Neural crest cell (in vitro differentiated cells): ENCODE results near the gene ANAPC1. TPM values are rescaled to one million over a fixed set of nuclear protein-coding genes. Genes with fewer than 3 reads are reported as not detected.
"Not testable (repeated sequence)": the region's sequence is repeated elsewhere in the genome, so short reads cannot be mapped to it uniquely, and the experiment has no call there.

Experiments used
- DNase-seq: peaks from one replicate; pipeline ENCODE4 v3.0.0; 2021; ENCODE audit warnings: low read depth, mixed read lengths, low spot score
- H3K27ac Mint-ChIP-seq: one replicate; pipeline ENCODE4 v1.8.0; 2021; ENCODE audit warnings: mild to moderate bottlenecking, mixed read lengths; ENCODE audit not compliant: unreplicated experiment
- H3K27me3 Mint-ChIP-seq: 2 replicates; pipeline ENCODE4 v1.8.0; 2021; ENCODE audit warnings: low read depth, mild to moderate bottlenecking, mixed read lengths
- H3K36me3 Mint-ChIP-seq: 2 replicates; pipeline ENCODE4 v1.8.0; 2021; ENCODE audit warnings: low read depth, mild to moderate bottlenecking, mixed read lengths
- H3K4me1 Mint-ChIP-seq: 2 replicates; pipeline ENCODE4 v1.8.0; 2021; ENCODE audit warnings: mixed read lengths
- H3K4me3 Mint-ChIP-seq: one replicate; pipeline ENCODE4 v1.8.0; 2021; ENCODE audit warnings: mild to moderate bottlenecking, mixed read lengths
- H3K9me3 Mint-ChIP-seq: 2 replicates; pipeline ENCODE4 v1.8.0; 2021; ENCODE audit warnings: mixed read lengths
- CTCF ChIP-seq: fragments of 200-600 bp; sonication (generic); conservative IDR thresholded peaks from 2 replicates; pipeline ENCODE4 v1.5.0; 2021; ENCODE audit warnings: antibody characterized with exemption, mild to moderate bottlenecking
- total RNA-seq: library from RNA; stranded (reverse); gene quantifications from 2 replicates; pipeline ENCODE4 v1.2.1, GENCODE V29; 2021

ANAPC1 gene
- total RNA-seq, 1 donor from 2014 or later: 69.0 TPM

GRCh38 chr2:111908578-111908977 lies 24.6 kb upstream of the ANAPC1 start:
- TF ChIP-seq CTCF: no peak
- H3K4me1 Mint-ChIP-seq: peaks cover 45% of the 10 kb centered on the region
- H3K9me3 Mint-ChIP-seq: no peaks in the 10 kb centered on the region
- H3K4me3 Mint-ChIP-seq: peak overlapping the region; percentile 11
- H3K27ac Mint-ChIP-seq: peak overlapping the region; percentile 76
- no peak for DNase-seq
- peaks cover 1% of the 10 kb centered on the region for H3K27me3 Mint-ChIP-seq
- H3K36me3 Mint-ChIP-seq: no peaks in the 10 kb centered on the region

GRCh38 chr2:111905990-111906735 lies 22.2 kb upstream of the ANAPC1 start:
- H3K36me3 Mint-ChIP-seq: no peaks in the 10 kb centered on the region
- no peaks in the 10 kb centered on the region for H3K9me3 Mint-ChIP-seq
- peak overlapping the region; percentile 41 for H3K4me3 Mint-ChIP-seq
- H3K27ac Mint-ChIP-seq: peak overlapping the region; percentile 64
- H3K27me3 Mint-ChIP-seq: peaks cover 13% of the 10 kb centered on the region
- peaks cover 52% of the 10 kb centered on the region for H3K4me1 Mint-ChIP-seq
- no peak for DNase-seq
- no peak for TF ChIP-seq CTCF

- not testable (repeated sequence) for H3K27ac Mint-ChIP-seq
- H3K4me1 Mint-ChIP-seq: peaks cover 58% of the 10 kb centered on the region
- peak overlapping the region; percentile 2 for H3K4me3 Mint-ChIP-seq
Measured at GRCh38 chr2:111905475-111905869, 21.5 kb upstream of the ANAPC1 start.

GRCh38 chr2:111904726-111905474 lies 20.9 kb upstream of the ANAPC1 start:
- Mint-ChIP-seq H3K27ac (no peak overlapping the region), H3K9me3 (no peaks in the 10 kb centered on the region), H3K27me3 (peaks cover 25% of the 10 kb centered on the region), H3K4me1 (peaks cover 58% of the 10 kb centered on the region), H3K36me3 (no peaks in the 10 kb centered on the region), H3K4me3 (peak overlapping the region; percentile 34)
- DNase-seq: no peak
- TF ChIP-seq CTCF: no peak

More at GRCh38 chr2:111905475-111905869, 21.5 kb upstream of the ANAPC1 start:
- peaks cover 19% of the 10 kb centered on the region for H3K27me3 Mint-ChIP-seq
- not testable (repeated sequence) for DNase-seq, H3K36me3 Mint-ChIP-seq, H3K9me3 Mint-ChIP-seq

GRCh38 chr2:111903930-111904439 lies 20.0 kb upstream of the ANAPC1 start:
- DNase-seq: no peak
- Mint-ChIP-seq H3K4me3 (no peak overlapping the region), H3K9me3 (no peaks in the 10 kb centered on the region), H3K27ac (no peak overlapping the region), H3K4me1 (peaks cover 49% of the 10 kb centered on the region), H3K36me3 (no peaks in the 10 kb centered on the region), H3K27me3 (peaks cover 34% of the 10 kb centered on the region)
- TF ChIP-seq CTCF: no peak
